ENCODE results near the gene ATP9B.

DNA sequence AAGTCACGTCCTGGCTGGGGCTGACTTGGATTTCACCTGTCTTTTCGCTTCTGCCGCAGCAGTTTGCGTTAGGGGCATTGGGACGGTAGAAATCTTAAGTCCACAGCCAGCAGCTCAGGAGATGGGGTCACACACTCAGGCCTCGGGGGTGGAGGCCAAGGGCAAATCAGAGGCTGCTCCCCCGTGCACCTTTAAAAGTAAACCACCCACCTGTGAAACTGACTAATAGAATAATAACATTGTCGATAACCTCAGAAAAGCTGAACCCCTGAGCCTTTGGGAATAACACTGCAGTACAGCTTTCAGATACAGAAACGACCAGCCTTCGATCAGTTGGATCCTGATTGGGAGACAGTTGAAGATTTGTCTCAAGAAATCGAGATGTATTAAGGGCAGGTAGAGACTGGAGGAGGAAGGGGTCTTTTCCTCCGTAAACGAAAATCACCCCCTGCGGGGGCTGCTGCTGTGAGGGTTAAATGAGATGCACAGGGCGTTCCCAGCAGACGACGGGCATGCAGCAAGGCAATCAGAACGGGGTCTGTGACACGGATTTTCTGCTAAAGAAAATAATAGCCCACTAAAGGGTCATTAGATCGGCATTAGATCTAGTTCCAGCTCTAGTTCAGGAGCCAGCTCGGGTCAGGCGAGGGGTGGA is 310.2 kb downstream of the ATP9B start:
- TF ChIP-seq, protein P1, sequence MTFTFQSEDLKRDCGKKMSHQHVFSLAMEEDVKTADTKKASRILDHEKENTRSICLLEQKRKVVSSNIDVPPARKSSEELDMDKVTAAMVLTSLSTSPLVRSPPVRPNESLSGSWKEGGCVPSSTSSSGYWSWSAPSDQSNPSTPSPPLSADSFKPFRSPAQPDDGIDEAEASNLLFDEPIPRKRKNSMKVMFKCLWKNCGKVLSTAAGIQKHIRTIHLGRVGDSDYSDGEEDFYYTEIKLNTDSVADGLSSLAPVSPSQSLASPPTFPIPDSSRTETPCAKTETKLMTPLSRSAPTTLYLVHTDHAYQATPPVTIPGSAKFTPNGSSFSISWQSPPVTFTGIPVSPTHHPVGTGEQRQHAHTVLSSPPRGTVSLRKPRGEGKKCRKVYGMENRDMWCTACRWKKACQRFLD (tag by site-specific recombination; IDR thresholded peaks at IDR 0.05) = no peak
- TF ChIP-seq, protein P2, sequence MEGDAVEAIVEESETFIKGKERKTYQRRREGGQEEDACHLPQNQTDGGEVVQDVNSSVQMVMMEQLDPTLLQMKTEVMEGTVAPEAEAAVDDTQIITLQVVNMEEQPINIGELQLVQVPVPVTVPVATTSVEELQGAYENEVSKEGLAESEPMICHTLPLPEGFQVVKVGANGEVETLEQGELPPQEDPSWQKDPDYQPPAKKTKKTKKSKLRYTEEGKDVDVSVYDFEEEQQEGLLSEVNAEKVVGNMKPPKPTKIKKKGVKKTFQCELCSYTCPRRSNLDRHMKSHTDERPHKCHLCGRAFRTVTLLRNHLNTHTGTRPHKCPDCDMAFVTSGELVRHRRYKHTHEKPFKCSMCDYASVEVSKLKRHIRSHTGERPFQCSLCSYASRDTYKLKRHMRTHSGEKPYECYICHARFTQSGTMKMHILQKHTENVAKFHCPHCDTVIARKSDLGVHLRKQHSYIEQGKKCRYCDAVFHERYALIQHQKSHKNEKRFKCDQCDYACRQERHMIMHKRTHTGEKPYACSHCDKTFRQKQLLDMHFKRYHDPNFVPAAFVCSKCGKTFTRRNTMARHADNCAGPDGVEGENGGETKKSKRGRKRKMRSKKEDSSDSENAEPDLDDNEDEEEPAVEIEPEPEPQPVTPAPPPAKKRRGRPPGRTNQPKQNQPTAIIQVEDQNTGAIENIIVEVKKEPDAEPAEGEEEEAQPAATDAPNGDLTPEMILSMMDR (tag by site-specific recombination; IDR thresholded peaks at IDR 0.05) = no peak; the same call in 1 of the 2 replicates
- TF ChIP-seq, protein P3, sequence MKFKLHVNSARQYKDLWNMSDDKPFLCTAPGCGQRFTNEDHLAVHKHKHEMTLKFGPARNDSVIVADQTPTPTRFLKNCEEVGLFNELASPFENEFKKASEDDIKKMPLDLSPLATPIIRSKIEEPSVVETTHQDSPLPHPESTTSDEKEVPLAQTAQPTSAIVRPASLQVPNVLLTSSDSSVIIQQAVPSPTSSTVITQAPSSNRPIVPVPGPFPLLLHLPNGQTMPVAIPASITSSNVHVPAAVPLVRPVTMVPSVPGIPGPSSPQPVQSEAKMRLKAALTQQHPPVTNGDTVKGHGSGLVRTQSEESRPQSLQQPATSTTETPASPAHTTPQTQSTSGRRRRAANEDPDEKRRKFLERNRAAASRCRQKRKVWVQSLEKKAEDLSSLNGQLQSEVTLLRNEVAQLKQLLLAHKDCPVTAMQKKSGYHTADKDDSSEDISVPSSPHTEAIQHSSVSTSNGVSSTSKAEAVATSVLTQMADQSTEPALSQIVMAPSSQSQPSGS (tag by site-specific recombination; IDR thresholded peaks at IDR 0.05; ENCODE audit: low read depth) = no peak
- TF ChIP-seq ZNF549 (tag by site-specific recombination; IDR thresholded peaks at IDR 0.05) = no peak
- TF ChIP-seq, protein P4, sequence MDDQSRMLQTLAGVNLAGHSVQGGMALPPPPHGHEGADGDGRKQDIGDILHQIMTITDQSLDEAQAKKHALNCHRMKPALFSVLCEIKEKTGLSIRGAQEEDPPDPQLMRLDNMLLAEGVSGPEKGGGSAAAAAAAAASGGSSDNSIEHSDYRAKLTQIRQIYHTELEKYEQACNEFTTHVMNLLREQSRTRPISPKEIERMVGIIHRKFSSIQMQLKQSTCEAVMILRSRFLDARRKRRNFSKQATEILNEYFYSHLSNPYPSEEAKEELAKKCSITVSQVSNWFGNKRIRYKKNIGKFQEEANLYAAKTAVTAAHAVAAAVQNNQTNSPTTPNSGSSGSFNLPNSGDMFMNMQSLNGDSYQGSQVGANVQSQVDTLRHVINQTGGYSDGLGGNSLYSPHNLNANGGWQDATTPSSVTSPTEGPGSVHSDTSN (CRISPR knock-in tag; IDR thresholded peaks at IDR 0.05) = no peak
- TF ChIP-seq, protein P5, sequence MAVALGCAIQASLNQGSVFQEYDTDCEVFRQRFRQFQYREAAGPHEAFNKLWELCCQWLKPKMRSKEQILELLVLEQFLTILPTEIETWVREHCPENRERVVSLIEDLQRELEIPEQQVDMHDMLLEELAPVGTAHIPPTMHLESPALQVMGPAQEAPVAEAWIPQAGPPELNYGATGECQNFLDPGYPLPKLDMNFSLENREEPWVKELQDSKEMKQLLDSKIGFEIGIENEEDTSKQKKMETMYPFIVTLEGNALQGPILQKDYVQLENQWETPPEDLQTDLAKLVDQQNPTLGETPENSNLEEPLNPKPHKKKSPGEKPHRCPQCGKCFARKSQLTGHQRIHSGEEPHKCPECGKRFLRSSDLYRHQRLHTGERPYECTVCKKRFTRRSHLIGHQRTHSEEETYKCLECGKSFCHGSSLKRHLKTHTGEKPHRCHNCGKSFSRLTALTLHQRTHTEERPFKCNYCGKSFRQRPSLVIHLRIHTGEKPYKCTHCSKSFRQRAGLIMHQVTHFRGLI (tag by site-specific recombination; IDR thresholded peaks at IDR 0.05) = no peak
- no peak for TF ChIP-seq SP2 (tag by site-specific recombination; IDR thresholded peaks at IDR 0.05)
- no peak for TF ChIP-seq ZNF221 (tag by site-specific recombination; IDR thresholded peaks at IDR 0.05; ENCODE audit: borderline replicate concordance)
- no peak for TF ChIP-seq ZNF174 (tag by site-specific recombination; IDR thresholded peaks at IDR 0.05)
- TF ChIP-seq ZNF433 (tag by site-specific recombination; IDR thresholded peaks at IDR 0.05; ENCODE audit: low read depth) = no peak
- TF ChIP-seq, protein P6, sequence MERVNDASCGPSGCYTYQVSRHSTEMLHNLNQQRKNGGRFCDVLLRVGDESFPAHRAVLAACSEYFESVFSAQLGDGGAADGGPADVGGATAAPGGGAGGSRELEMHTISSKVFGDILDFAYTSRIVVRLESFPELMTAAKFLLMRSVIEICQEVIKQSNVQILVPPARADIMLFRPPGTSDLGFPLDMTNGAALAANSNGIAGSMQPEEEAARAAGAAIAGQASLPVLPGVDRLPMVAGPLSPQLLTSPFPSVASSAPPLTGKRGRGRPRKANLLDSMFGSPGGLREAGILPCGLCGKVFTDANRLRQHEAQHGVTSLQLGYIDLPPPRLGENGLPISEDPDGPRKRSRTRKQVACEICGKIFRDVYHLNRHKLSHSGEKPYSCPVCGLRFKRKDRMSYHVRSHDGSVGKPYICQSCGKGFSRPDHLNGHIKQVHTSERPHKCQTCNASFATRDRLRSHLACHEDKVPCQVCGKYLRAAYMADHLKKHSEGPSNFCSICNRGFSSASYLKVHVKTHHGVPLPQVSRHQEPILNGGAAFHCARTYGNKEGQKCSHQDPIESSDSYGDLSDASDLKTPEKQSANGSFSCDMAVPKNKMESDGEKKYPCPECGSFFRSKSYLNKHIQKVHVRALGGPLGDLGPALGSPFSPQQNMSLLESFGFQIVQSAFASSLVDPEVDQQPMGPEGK (tag by site-specific recombination; IDR thresholded peaks at IDR 0.05) = no peak

Data from HEK293 (cell line).